ENCODE measurements around the gene MYO9B. TPM values are rescaled to one million over a fixed set of nuclear protein-coding genes. Genes with fewer than 3 reads are reported as not detected.

The MYO9B gene
- total RNA-seq, 1 donor from 2014 or later, result 224 TPM

GRCh38 chr19:17235971-17236777 lies 160.6 kb downstream of the MYO9B start:
- intact Hi-C loops (cut with micrococcal nuclease), result loop anchor here (1.0 to 2.0 kb wide), 7 partner anchors 9 to 169 kb away; partner anchors contain the start of genes HAUS8, MYO9B, NR2F6 and OCEL1

GRCh38 chr19:17236811-17237543 lies 161.4 kb downstream of the MYO9B start:
- intact Hi-C loops (cut with micrococcal nuclease), result loop anchor here (1.0 kb wide), 1 partner anchor 8 kb away; the partner anchor contains the start of gene NR2F6

GRCh38 chr19:17237747-17238706 lies 162.4 kb downstream of the MYO9B start:
- intact Hi-C loops (cut with micrococcal nuclease), result no loop called here

GRCh38 chr19:17240062-17240752 lies 164.6 kb downstream of the MYO9B start:
- intact Hi-C loops (cut with micrococcal nuclease), result no loop called here

GRCh38 chr19:17240826-17241399 lies 165.3 kb downstream of the MYO9B start:
- intact Hi-C loops (cut with micrococcal nuclease), result no loop called here

GRCh38 chr19:17242431-17243208 lies 167.0 kb downstream of the MYO9B start:
- intact Hi-C loops (cut with micrococcal nuclease), result no loop called here

GRCh38 chr19:17243211-17243829 lies 167.7 kb downstream of the MYO9B start:
- intact Hi-C loops (cut with micrococcal nuclease), result no loop called here

- intact Hi-C loops (cut with micrococcal nuclease), result no loop called here
These were observed 168.4 kb downstream of the MYO9B start for GRCh38 chr19:17243830-17244617.

GRCh38 chr19:17244618-17245534 lies 169.3 kb downstream of the MYO9B start:
- intact Hi-C loops (cut with micrococcal nuclease), result loop anchor here (1.0 kb wide), 1 partner anchor 9 kb away; no protein-coding TSS in a partner anchor

GRCh38 chr19:17245535-17245984 lies 170.0 kb downstream of the MYO9B start, which contains the start of gene NR2F6:
NR2F6 (minus strand) TSS chr19:17245919; CDS start chr19:17245220, 699 bp downstream.
- intact Hi-C loops (cut with micrococcal nuclease), result loop anchor here (1.0 kb wide), 1 partner anchor 9 kb away; no protein-coding TSS in a partner anchor

- intact Hi-C loops (cut with micrococcal nuclease), result loop anchor here (1.0 kb wide), 1 partner anchor 21 kb away; the partner anchor contains the start of gene OCEL1
These were observed 171.3 kb downstream of the MYO9B start for GRCh38 chr19:17246681-17247425.

GRCh38 chr19:17248011-17248776 lies 172.6 kb downstream of the MYO9B start:
- intact Hi-C loops (cut with micrococcal nuclease), result no loop called here

- intact Hi-C loops (cut with micrococcal nuclease), result no loop called here
These were observed 174.4 kb downstream of the MYO9B start for GRCh38 chr19:17249887-17250548.

GRCh38 chr19:17254636-17255035 lies 179.1 kb downstream of the MYO9B start:
- intact Hi-C loops (cut with micrococcal nuclease), result no loop called here

All from T-helper 1 cell treated with Interleukin-12 subunit alpha and Interleukin-12 subunit beta and Interleukin-4 antibody, amounts not matched to agents 30 ng/mL and 1 ng/mL, for 36 hours (primary cell).